Stimulated activated CD8-positive, alpha-beta memory T cell treated with anti-CD3 and anti-CD28 coated beads, Interleukin-12 subunit alpha, Interleukin-12 subunit beta, amount 100 ng/mL, for 4 hours (primary cell): ENCODE results near the gene RBP4.

Experiments
- DNase-seq: peaks from one replicate; pipeline ENCODE4 v3.0.0-alpha.2; 2020; ENCODE audit warnings: low read depth

Gene RBP4

GRCh38 chr10:93595378-93596161 is 5.5 kb downstream of the RBP4 start:
- no peak for DNase-seq

- no peak for DNase-seq
Measured at GRCh38 chr10:93594518-93594917, 6.5 kb downstream of the RBP4 start.

GRCh38 chr10:93593749-93594148 is 7.3 kb downstream of the RBP4 start:
- no peak for DNase-seq

GRCh38 chr10:93593254-93593653 is 7.8 kb downstream of the RBP4 start:
- no peak for DNase-seq

- DNase-seq: no peak
Measured at GRCh38 chr10:93591065-93591808, 9.8 kb downstream of the RBP4 start.

- no peak for DNase-seq
Measured at GRCh38 chr10:93590638-93591037, 10.4 kb downstream of the RBP4 start.

- DNase-seq: no peak
Measured at GRCh38 chr10:93589648-93590562, 11.1 kb downstream of the RBP4 start.

GRCh38 chr10:93584445-93584844 is 16.6 kb downstream of the RBP4 start:
- no peak for DNase-seq

- DNase-seq: no peak
Measured at GRCh38 chr10:93580828-93581227, 20.2 kb downstream of the RBP4 start.

GRCh38 chr10:93579985-93580711 is 20.9 kb downstream of the RBP4 start:
- DNase-seq: no peak

- no peak for DNase-seq
Measured at GRCh38 chr10:93579089-93579488, 21.9 kb downstream of the RBP4 start.

- DNase-seq: no peak
Measured at GRCh38 chr10:93577565-93577964, 23.5 kb downstream of the RBP4 start.

- no peak for DNase-seq
Measured at GRCh38 chr10:93576888-93577287, 24.1 kb downstream of the RBP4 start.

GRCh38 chr10:93573924-93574323 is 27.1 kb downstream of the RBP4 start:
- DNase-seq: no peak

- DNase-seq: no peak
Measured at GRCh38 chr10:93573051-93573909, 27.8 kb downstream of the RBP4 start.

- no peak for DNase-seq
Measured at GRCh38 chr10:93572606-93573005, 28.4 kb downstream of the RBP4 start.

GRCh38 chr10:93570383-93570782 is 30.7 kb downstream of the RBP4 start:
- DNase-seq: no peak

GRCh38 chr10:93568105-93568390 is 33.0 kb downstream of the RBP4 start:
- no peak for DNase-seq

- no peak for DNase-seq
Measured at GRCh38 chr10:93567277-93568104, 33.5 kb downstream of the RBP4 start.
